HG02938 (cell line): ENCODE data around the gene USP13.
"Not testable (repeated sequence)": the region's sequence is repeated elsewhere in the genome, so short reads cannot be mapped to it uniquely, and the experiment has no call there.

Experiments used
- ATAC-seq: cut with Tn5 transposase; IDR thresholded peaks from one replicate; pipeline ENCODE4 v1.9.1; 2021; ENCODE audit warnings: mild to moderate bottlenecking, moderate library complexity; ENCODE audit not compliant: unreplicated experiment

The USP13 gene

DNA sequence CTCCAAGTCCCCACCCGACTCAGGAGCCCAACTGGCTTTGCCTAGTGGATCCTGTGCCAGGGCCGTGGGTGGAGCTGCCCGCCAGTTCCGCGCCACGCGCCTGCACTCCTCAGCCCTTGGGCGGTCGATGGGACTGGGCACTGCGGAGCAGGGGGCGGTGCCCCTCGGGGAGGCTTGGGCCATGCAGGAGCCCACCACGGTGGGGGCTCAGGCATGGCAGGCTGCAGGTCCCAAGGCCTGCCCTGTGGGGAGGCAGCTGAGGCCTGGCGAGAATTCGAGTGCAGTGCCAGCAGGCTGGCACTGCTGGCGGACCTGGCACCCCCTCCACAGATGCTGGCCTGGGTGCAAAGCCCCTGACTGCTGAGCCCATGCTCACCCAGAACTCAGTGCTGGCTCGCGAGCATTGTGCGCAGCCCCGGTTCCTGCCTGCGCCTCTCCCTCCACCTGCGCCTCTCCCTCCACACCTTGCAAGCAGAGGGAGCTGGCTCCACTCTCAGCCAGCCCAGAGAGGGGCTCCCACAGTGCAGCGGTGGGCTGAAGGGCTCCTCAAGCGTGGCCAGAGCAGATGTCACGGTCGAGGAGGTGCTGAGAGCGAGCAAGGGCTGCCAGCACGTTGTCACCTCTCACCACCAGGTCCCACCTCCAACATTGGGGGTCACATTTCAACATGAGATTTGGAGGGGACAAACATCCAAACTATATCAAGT, 122.7 kb downstream of the USP13 start:
- ATAC-seq, result no peak

DNA sequence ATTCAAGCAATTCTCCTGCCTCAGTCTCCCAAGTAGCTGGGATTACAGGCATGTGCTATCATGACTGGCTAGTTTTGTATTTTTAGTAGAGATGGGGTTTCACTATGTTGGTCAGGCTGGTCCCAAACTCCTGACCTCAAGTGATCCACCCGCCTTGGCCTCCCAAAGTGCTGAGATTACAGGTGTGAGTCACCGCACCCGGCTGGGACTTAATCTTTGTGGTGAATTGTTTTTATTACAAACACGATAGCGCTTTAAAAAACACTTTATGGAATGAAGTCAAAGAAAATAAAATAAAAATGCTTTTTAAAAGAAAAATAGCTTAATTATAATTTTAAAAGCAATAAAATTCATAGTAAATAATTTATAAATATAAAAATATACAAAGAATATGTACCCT, 130.0 kb downstream of the USP13 start:
- ATAC-seq, result not testable (repeated sequence)

DNA sequence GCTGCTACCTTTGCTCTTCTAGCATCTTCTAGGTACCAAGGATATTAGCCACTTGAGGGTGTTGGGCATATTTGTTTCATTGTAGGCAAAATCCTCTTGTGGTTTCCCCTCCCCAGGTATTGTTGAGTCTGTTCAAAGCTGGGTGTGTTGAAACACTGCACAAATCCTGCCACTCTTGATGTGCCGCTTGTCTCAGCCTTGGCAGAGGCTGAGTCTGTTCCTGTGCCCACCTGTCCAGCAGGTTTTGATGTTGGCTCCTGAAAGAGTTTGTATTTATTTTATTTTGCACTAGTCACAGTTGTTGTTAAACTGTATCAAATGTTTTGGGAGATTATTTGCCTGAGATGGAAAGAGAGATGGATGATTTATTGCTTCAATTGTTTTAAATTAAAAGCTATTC, 136.2 kb downstream of the USP13 start:
- no peak for ATAC-seq

DNA sequence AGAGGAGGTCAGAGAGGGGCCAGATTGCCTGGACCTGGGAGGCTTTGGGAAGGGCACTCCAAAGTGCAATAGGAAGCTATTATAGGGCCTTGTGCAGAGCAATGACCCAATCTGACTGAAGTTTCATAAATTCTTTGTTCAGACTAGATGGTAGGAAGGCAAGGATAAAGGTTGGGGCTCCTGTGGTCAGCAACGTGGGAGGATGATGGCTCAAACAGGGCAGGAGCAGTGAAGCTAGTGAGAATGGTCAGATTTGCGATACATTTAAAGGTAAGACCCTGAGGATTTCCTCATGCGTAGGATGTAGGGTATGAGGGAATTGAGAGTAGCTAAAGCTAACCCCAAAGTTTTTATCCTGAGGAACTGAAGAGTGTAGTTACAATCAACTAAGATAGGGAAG, 139.0 kb downstream of the USP13 start:
- ATAC-seq, result no peak

DNA sequence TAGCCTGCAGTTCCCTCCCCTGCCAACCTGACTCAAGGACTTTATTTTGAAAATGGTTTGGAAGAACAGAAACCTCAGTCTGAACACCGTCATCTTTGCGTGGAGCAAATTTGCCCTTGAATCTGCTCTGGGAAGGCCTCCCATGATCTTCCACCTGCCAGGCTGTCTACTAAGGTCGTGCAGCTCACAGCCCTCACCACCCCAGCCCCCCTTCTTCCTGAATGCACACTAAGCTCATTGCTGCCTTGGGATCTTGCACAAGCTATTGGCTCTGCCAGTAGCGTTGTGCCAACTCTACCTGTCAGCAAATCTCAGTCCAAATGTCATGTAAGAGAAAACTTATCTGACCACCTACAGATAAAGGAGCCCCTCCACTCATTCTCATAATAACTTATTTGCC, 141.5 kb downstream of the USP13 start:
- ATAC-seq, result no peak

DNA sequence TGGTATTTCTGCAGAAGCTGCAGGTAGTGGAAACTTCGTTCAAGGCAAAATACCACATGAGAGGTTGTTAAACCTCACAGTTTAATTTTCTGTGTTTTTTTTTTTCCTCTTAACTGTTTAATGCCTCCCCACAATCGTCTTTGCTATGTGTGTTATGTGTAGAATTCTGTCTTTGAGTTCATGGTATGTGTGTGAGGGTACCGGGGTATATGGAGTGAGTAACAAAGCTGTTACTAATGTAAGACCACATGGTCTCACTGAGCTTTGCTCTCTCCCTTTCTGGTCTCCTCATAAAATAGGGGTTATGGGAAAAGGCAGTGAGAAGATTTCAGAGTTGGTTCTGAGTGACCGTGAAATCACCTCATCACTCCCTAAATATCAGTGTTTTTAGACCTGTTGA, 143.6 kb downstream of the USP13 start:
- no peak for ATAC-seq

DNA sequence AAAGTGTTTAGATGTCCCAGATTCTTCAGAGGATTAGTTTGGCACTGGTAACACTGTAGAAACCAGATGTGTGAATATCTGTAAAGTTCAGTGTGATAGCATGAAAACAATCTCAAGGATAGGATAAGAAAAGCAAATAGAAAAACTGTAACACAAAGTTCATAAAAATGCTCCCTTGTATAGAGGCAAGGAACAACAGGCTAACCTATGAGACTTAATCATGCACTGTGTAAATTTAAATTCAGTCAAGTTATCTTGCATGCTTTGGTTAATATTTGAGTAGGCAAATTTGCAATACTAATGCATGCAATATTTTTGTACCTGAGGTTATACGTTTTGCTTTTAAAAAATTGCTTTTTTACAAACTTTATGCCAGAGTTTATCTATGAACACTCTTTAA, 144.4 kb downstream of the USP13 start:
- no peak for ATAC-seq

DNA sequence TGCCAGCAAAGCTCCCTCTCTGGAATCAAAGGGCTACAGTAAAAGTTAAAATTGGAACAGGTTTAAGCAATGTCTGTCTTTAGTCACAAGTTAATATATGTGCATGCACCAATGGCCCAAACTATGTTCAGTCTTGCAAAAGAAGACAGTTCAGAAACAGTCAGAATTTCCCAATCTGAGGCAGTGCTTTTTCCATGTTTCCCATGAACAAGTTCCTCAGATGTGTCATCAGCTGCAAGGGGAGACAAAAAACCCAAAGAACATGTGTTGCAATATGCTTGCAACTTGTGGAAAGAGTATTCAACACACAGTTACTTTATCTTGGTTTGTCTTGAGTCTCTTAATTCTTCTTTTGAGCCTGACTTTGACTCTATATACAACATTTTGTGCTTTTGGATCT, 148.4 kb downstream of the USP13 start:
- ATAC-seq, result no peak

DNA sequence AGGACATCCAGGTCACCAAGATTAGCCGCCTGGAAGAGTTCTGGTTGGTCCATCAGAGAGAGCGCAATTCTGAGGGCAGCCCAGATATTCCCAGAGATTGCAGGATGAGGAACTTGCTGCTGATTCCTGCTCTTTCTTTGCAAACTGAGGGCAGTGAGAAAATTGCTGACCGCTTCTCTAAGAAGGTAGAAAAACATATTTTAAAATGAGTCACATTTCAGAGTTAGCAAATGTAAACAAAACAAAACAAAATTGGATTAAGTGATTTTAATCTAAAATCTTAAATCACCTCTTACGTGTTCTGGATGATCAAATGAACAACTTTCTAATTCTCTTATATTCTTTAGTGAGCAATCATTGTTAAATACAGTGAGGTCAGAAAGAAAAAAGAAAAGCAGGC, 149.0 kb downstream of the USP13 start:
- no peak for ATAC-seq

DNA sequence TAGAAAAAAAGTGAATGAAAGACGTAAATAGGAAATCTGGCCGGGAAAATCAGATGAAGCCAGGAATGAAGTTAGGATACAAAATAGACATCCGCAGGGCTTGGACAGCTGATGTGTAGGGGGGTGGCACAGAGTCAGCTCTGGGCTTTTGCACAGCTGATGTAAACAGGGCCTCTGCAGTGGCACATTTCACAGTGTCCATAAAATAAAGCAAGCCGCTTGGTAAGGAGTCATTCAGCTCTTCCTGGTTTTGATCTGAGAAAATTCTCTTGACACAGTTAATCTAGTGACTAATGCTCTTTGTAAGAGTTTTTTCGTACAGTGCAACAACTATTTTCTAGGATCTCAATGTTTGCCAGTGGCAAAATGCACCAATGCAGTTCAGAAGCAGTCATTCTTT, 153.3 kb downstream of the USP13 start:
- ATAC-seq, result no peak

DNA sequence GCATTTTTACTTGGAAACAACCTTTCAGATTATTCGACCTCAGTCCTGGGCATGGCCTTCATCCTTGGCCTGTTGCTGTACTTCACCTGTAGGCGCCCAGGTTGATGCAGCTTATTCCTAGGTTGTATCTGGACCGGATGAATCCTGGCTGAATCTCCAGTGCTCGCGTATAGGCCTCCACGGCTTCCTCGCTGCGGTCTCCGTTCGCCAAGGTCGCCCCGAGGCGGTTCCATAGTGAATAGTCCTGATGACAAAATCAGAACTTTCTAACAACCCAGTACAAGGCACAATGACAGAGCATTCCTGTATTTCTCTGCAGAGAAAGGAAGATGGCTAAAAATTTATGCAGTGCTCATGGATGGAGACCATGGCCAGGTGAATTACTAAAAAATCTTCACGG, 154.7 kb downstream of the USP13 start:
- ATAC-seq, result no peak

DNA sequence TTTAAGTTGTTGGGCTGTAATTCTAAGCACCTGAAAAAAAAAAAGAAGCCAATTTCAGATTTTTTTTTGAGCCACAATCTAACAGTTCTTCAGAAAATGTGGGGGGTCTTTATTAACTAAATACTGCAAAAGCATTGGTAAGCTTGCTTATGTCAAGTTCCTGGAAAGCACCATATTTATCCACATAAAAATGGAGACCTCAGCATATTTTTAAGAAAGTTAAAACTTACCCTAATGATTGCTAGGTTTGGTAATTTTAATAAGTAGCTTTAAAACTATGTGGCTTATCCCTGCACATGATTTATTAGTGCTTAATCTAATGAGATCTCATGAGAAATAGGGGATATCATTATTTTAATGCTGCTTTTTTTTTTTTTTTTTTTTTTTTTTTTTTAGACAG, 156.8 kb downstream of the USP13 start:
- ATAC-seq, result no peak

DNA sequence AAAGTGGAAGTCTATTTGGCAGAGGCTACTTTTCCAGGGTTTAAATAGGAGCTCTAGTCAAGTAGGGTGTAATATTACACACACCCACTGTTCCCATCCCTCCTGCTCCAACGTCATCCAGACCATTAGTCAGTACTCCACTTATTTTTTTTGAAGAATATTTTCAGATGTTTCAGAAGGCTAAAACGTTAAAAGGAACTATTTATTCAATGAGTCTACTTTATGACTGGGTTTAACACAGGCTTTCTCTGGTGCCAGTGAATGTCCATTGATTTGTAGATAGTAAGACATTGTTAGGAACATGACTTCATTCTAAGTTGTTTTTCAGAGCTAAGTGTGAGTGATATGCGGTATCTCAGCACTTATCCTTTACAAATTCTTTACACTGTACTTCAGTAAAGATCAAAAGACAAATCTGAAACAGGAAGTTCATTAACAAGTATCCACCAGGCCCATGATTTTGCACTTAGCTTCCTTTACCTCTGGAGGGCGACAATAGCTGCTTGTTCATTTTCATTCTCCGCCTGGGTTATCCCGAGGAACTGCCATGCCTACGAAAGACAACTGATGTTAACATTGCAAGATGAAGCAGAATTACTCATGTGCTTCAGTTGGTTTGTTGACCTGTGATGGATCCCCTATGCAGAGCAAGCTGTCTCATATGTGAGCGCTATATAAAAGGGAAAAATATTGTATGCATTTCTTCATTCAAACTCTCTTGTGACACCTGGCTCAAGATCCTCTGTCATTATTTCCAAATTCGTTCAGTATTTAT, 158.7 kb downstream of the USP13 start:
- peak; percentile 91 for ATAC-seq

DNA sequence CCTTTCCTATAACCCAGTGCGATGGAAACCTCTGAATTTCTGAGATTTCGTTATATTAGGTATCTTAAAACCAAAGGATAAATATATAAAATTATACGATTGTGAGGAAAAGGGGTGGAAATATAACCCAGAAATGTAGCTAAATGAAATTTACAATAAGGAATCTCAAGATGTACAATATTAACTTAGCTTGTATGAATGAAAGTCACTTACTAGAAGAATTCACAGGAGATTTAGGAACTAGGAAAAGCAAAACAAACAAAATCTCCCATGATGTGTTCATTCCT, 159.2 kb downstream of the USP13 start:
- no peak for ATAC-seq

DNA sequence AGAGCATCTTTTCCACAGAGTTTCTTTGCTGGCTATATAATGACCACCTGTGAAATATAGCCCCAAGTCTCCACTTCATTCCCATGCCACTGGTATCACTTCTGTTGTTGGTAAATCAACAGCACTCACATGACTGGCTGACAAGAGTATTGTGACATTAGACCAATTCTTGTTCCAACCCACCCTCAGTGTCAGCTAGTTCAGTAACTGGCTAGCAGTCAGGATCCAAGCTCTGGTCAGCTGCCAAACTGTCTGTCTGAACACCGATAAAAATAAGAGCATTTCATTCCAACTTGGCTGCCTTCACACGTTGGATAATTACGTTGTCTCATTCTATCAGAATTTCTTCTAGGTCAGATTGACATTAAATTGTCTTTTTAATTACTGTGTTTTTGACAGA, 166.5 kb downstream of the USP13 start:
- no peak for ATAC-seq

DNA sequence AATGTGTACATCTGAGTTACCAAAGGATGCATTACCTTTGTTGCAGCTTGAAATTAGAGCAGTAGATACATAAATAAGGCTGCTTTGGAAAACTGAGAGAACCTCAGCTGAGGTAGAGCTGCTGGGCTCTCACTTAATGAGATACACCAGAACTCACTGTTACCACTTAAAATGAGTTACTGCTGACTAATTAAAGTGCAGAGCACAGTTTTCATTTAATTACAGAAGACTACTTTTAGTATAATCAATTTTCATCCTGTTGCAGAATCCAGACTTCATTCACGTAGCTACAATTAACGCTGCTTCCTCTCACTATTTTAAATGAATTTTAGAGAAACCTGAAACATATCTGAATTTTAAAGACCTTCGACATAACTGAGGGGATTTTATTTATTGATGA, 169.5 kb downstream of the USP13 start:
- no peak for ATAC-seq

DNA sequence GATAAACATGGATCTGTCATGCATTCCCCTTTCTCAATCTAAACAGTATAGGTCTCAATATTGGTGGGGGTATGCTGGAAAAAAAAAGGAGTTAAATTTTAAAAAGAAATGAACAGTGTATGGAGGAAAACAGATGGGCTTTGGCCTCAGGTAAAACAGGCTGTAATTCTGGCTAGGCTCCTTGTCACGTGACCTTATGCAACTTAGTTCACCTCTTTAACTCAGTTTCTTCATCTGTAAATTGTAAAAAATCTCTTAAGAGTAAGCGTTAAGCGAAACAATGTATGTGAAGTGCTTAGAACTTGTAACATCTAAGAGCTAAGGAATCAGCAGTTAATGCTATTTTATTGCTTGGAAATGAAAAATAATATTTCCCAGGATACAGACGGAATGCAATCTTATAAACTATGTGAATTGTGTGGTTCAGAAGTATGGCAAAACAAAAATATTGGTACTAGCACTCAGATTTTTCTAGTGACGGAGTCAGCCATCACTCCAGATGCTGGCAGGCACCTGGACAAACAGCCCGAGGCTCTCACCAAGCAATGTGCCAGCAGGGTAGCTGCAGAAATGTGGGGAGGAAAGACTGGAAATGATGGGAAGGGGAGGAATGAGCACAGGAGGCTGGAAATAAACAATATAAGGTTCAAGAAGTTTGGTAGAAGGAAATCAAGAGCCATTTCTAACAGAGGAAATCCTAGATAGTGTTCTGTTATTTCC, 172.8 kb downstream of the USP13 start:
- ATAC-seq, result no peak

DNA sequence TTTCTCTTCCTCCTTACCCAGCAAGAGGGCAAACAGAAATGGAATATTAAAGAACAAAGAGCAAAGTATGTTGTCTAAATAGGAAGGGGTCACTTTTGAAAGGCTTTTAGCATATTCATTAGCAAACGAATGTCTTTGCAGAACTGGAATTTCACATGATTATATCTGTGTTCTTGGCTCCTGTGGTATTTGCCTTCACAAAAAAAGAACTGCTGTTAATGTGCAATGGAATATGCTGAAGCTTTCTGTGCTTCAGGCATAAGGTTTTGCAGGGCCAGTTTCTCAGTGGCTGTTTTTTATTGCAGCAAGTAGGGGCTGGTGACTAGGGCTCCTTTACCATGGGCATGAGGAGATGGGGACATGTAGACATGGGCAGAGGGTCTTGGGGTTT, 173.4 kb downstream of the USP13 start:
- no peak for ATAC-seq

DNA sequence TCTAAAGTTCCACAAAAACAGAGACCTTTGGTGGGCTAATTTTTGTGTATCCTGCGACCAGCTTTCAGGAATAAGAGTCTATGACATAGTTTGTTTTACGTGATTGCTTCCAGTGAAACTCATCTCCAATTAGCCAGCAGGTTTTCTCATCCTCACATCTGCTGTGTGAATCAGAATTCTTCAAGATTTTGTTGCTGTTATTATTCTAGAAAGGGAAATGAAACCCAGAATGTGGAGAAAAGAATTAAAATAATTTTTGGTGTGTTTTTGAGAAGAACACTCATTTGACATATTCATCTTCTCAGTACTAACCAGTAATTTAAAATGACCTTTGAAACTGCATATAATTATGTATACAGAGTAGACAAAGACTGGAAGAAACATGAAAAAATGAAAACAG, 175.9 kb downstream of the USP13 start:
- ATAC-seq, result no peak

DNA sequence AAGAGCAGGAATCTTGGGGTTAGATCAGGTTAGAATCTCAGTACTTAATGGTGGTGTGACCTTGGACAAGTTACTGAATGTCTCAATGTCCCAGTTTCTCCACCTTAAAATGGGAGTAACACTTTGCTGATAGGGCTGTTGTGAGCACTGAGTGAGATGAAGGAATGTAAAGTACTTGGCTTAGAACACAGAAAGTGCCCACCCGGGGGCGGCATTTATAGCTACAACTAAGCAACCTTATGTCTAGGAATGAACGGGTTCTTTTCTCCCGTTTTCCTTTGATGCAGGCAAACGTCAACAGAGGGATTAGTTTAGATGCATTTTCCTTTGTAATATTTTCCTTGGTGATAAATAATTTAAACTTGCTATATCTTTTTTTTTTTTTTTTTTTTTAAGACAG, 176.6 kb downstream of the USP13 start:
- no peak for ATAC-seq

DNA sequence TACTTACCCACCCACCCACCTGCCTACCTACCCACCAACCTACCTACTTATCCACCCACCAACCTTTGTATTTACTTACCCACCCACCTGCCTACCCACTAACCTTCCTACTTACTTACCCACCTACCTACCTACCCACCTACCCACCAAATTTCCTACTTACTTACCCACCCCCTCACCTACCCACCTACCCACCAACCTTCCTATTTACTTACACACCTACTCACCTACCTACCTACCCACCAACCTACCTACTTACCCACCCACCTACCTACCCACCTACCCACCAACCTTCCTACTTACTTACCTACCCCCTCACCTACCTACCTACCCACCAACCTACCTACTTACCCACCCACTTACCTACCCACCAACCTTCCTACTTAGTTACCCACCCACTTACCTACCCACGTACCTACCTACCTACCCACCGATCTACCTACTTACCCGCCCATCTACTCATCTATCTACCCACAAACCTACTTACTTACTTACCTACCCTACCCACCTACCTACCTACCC, 179.6 kb downstream of the USP13 start:
- ATAC-seq, result no peak

DNA sequence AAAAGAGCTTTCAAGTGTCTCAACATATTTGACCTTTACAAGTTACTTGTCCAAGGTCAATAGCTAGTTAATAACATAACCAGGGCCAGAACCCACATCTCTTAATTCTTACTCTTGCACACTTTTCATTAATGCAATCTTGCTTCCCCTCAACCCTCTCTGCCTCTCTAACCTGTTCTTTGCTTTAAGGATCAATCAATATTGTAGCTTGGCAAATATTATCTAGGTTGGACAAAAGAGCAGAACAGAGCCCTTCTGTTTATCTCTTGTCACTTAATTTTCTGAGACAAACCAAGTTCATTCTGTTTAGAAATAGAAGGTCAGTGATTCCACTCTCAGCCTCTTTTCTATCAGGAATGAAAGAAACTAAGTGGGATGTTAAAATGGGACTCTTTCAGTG, 180.5 kb downstream of the USP13 start:
- no peak for ATAC-seq
